Measurements from ENCODE around the gene TNFRSF4. TPM values are rescaled to one million over a fixed set of nuclear protein-coding genes. Genes with fewer than 3 reads are reported as not detected.

TNFRSF4 gene
- total and polyA plus RNA-seq, 2 of the 13 experiments (the other 11 are each of a cell fraction or from before 2014, with no cell fraction given): not detected

- TF ChIP-seq ZNF639 (CRISPR knock-in tag; conservative IDR thresholded peaks at IDR 0.05) (no peak), HMGXB4 (CRISPR knock-in tag; IDR thresholded peaks at IDR 0.05; ENCODE audit: borderline replicate concordance in 1 of 2, low read depth in 1 of 2) (no peak), ZBTB33 (CRISPR knock-in tag; IDR thresholded peaks at IDR 0.05) (no peak), ZNF180 (CRISPR knock-in tag; IDR thresholded peaks at IDR 0.05; ENCODE audit: borderline replicate concordance, low read depth) (no peak), ZNF235 (CRISPR knock-in tag; IDR thresholded peaks at IDR 0.05; ENCODE audit: borderline replicate concordance) (no peak), ZNF703 (CRISPR knock-in tag; IDR thresholded peaks at IDR 0.05; ENCODE audit: borderline replicate concordance) (no peak), FOXK2 (IDR thresholded peaks at IDR 0.05) (no peak), NAIF1 (CRISPR knock-in tag; IDR thresholded peaks at IDR 0.05; ENCODE audit: borderline replicate concordance) (no peak), CCDC6 (CRISPR knock-in tag; IDR thresholded peaks at IDR 0.05) (no peak), NFAT5 (CRISPR knock-in tag; IDR thresholded peaks at IDR 0.05) (no peak), ZNF138 (CRISPR knock-in tag; IDR thresholded peaks at IDR 0.05; ENCODE audit: low read depth) (no peak), YY1 (IDR thresholded peaks at IDR 0.05; ENCODE audit: insufficient read depth, insufficient replicate concordance, low read depth, low read length) (no peak), TFE3 (CRISPR knock-in tag; IDR thresholded peaks at IDR 0.05) (no peak), POLR2A (IDR thresholded peaks at IDR 0.05; ENCODE audit: insufficient read depth in 1 of 2, low read depth in 2 of 2, low read length in 2 of 2) (no peak), CREM (IDR thresholded peaks at IDR 0.05) (no peak), CREM (CRISPR knock-in tag; IDR thresholded peaks at IDR 0.05) (no peak)
These were observed 45.2 kb downstream of the TNFRSF4 start (continued) for GRCh38 chr1:1168451-1169411.
